Activated B cell treated with CpG ODN at 0.5 μM for 24 hours (primary cell): ENCODE measurements around the gene CCK. TPM values are rescaled to one million over a fixed set of nuclear protein-coding genes. Genes with fewer than 3 reads are reported as not detected.
A peak's percentile ranks its signal among the peaks of the same experiment; 100 is the strongest.

ENCODE experiments used
- ATAC-seq: fragments of 200-7000 bp; cut with Tn5 transposase; one replicate; pipeline ENCODE4 v1.10.0; 2021; ENCODE audit warnings: low read depth, mild to moderate bottlenecking, moderate library complexity
- CTCF ChIA-PET: fragments of 350-600 bp; sonication (Branson Sonifier 250); formaldehyde crosslinking; loops from one replicate; lab custom pipeline; 2021; ENCODE audit warnings: antibody characterized with exemption; lab: Charles Lee
- POLR2A ChIA-PET: fragments of 350-600 bp; sonication (Branson Sonifier 250); formaldehyde crosslinking; loops from one replicate; lab custom pipeline; 2021; ENCODE audit warnings: antibody characterized with exemption; lab: Charles Lee
- DNase-seq: peaks from one replicate; pipeline ENCODE4 v3.0.0; 2022
- H3K27ac Mint-ChIP-seq: one replicate; pipeline ENCODE4 v1.8.0; 2020; ENCODE audit warnings: mixed read lengths
- H3K27me3 Mint-ChIP-seq: one replicate; pipeline ENCODE4 v1.8.0; 2021; ENCODE audit warnings: mixed read lengths
- H3K36me3 Mint-ChIP-seq: one replicate; pipeline ENCODE4 v1.8.0; 2021; ENCODE audit warnings: low read depth, mixed read lengths
- H3K4me1 Mint-ChIP-seq: one replicate; pipeline ENCODE4 v1.8.0; 2021; ENCODE audit warnings: mixed read lengths
- H3K4me3 Mint-ChIP-seq: one replicate; pipeline ENCODE4 v1.8.0; 2020; ENCODE audit warnings: mild to moderate bottlenecking, mixed read lengths
- H3K9me3 Mint-ChIP-seq: one replicate; pipeline ENCODE4 v1.8.0; 2020; ENCODE audit warnings: mixed read lengths
- CTCF ChIP-seq: fragments of 200-600 bp; IDR thresholded peaks from one replicate; pipeline ENCODE4 v1.8.0; 2022; ENCODE audit warnings: antibody characterized with exemption, mild to moderate bottlenecking
- intact Hi-C: fragments of 100-400 bp; cut with micrococcal nuclease; formaldehyde crosslinking; loops from one replicate; pipeline ENCODE4 v1.15.1; 2024
- total RNA-seq: library from RNA; stranded (reverse); gene quantifications from 2 replicates; pipeline ENCODE4 v1.2.3, GENCODE V29; 2022

Gene CCK
- total RNA-seq, 1 donor from 2014 or later: not detected

DNA sequence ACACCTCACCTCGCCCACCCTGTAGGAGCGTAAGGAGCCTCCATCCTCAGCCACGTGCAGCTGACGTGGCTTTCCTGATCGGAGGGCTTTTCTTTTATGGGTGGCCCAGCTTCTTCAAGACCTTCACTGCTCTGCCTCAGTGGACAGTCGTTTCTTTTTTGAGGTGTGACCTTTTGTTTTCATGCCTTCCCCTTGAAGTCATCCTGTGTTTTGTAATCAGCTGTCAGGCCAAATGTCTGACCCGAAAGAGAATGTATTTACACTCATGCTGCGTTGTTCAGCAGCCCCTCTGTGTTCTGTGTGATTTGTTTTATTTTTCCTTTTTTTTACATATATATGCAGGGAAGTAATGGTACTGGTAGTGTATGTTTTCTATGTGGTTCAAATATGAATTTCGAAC, 41.8 kb downstream of the CCK start:
- ChIA-PET CTCF (interaction anchor here (0.8 kb wide), 1 partner anchor 23 kb away, joined by 3 read pairs; no protein-coding TSS in a partner anchor), POLR2A (no interaction called here)
- Mint-ChIP-seq H3K27me3 (no peaks in the 10 kb centered on the region), H3K4me3 (no peak overlapping the region), H3K36me3 (peaks cover 75% of the 10 kb centered on the region), H3K9me3 (no peaks in the 10 kb centered on the region), H3K27ac (no peak overlapping the region), H3K4me1 (no peaks in the 10 kb centered on the region)
- ATAC-seq (no peak), DNase-seq (no peak)
- no peak for TF ChIP-seq CTCF
- intact Hi-C loops: no loop called here

DNA sequence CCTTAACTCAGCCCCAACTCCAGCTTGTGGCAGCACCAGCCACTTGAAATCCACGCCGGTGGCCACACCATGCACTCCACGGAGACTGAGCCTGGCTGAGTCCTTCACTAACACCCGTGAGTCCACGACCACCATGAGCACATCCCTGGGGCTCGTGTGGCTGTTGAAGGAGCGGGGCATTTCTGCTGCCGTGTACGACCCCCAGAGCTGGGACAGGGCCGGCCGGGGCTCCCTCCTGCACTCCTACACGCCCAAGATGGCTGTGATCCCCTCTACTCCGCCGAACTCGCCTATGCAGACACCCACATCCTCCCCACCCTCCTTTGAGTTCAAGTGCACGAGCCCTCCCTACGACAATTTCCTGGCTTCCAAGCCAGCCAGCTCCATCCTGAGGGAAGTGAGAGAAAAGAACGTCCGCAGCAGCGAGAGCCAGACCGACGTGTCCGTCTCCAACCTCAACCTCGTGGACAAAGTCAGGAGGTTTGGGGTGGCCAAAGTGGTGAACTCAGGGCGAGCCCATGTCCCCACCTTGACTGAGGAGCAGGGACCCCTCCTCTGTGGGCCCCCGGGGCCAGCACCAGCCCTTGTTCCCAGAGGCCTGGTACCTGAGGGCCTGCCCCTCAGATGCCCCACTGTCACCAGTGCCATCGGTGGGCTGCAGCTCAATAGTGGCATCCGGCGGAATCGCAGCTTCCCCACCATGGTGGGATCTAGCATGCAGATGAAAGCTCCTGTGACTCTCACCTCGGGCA, 42.9 kb downstream of the CCK start:
- no peaks in the 10 kb centered on the region for H3K9me3 Mint-ChIP-seq
- H3K4me3 Mint-ChIP-seq: no peak overlapping the region
- CTCF ChIA-PET: no interaction called here
- no peak overlapping the region for H3K27ac Mint-ChIP-seq
- DNase-seq: no peak
- no peak for ATAC-seq
- H3K27me3 Mint-ChIP-seq: no peaks in the 10 kb centered on the region
- no peaks in the 10 kb centered on the region for H3K4me1 Mint-ChIP-seq
- POLR2A ChIA-PET: no interaction called here
- intact Hi-C loops: no loop called here
- peaks cover 82% of the 10 kb centered on the region for H3K36me3 Mint-ChIP-seq
- TF ChIP-seq CTCF: no peak

- ChIA-PET POLR2A (no interaction called here), CTCF (no interaction called here)
- TF ChIP-seq CTCF: no peak
- Mint-ChIP-seq H3K9me3 (no peaks in the 10 kb centered on the region), H3K4me1 (peaks cover 25% of the 10 kb centered on the region), H3K4me3 (no peak overlapping the region), H3K27me3 (no peaks in the 10 kb centered on the region), H3K27ac (no peak overlapping the region), H3K36me3 (peaks cover 82% of the 10 kb centered on the region)
- DNase-seq (no peak), ATAC-seq (no peak)
- intact Hi-C loops: no loop called here
Observed at GRCh38 chr3:42220436-42221121, 45.4 kb downstream of the CCK start.

DNA sequence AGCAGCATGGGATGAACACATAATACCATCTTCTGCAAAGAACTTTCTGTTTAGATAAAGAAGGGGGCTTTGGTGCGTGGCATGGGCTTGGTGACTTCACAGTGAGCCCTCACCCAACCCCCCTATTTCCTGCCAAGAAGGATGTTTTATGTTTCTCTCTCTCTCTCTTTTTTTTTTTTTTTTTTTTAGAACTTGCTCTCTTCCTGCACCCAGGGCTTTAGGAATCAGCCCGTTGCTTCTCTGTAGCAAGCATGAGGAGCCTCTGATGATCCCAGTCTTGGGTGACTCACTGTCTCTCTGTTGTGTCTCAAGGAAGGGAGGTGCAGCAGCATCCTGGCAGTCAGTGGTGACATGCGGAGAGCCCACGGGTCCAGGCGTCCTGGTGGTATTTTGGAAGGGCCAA, 49.1 kb downstream of the CCK start:
- ATAC-seq (peak; percentile 65), DNase-seq (no peak)
- Mint-ChIP-seq H3K27ac (peak overlapping the region; percentile 63), H3K36me3 (peaks cover 76% of the 10 kb centered on the region), H3K4me1 (peaks cover 59% of the 10 kb centered on the region), H3K27me3 (no peaks in the 10 kb centered on the region), H3K9me3 (no peaks in the 10 kb centered on the region), H3K4me3 (peak overlapping the region; percentile 7)
- TF ChIP-seq CTCF: no peak
- ChIA-PET POLR2A (interaction anchor here (1.3 kb wide), 1 partner anchor 255 kb away, joined by 3 read pairs; the partner anchor contains the start of gene ULK4), CTCF (no interaction called here)
- intact Hi-C loops: no loop called here

DNA sequence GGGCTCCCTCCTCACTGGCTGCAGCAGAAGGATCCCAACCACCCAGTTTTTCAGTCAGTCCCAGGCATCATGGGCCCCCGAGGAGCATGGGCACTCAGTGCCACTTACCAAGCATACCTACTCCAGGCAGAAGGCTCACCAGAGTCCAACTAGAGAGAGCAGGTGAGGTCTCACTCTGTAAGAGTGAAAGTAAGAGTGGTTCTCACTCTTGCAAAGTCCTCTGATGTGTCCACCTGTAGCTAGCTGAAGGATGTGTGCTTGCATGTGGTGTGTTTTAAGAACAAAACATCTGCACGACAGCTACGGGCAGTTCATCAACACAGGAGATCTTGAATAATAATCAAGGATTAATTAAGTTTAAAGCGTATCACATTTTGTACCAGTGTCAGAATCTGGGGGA, 49.7 kb downstream of the CCK start:
- TF ChIP-seq CTCF: no peak
- DNase-seq: no peak
- peaks cover 62% of the 10 kb centered on the region for H3K4me1 Mint-ChIP-seq
- ChIA-PET POLR2A (interaction anchor here (1.3 kb wide), 1 partner anchor 255 kb away, joined by 3 read pairs; the partner anchor contains the start of gene ULK4), CTCF (no interaction called here)
- peak overlapping the region; percentile 2 for H3K4me3 Mint-ChIP-seq
- peaks cover 77% of the 10 kb centered on the region for H3K36me3 Mint-ChIP-seq
- intact Hi-C loops: no loop called here
- H3K27ac Mint-ChIP-seq: peak overlapping the region; percentile 16
- no peak for ATAC-seq
- no peaks in the 10 kb centered on the region for H3K9me3 Mint-ChIP-seq
- no peaks in the 10 kb centered on the region for H3K27me3 Mint-ChIP-seq
